H9 (cell line): Measurements from ENCODE around the gene UPF2. TPM values are rescaled to one million over a fixed set of nuclear protein-coding genes. Genes with fewer than 3 reads are reported as not detected.

Experiments used
- DNase-seq: peaks from one replicate; pipeline ENCODE4 v3.0.0-alpha.2; 2017
- H2AFZ ChIP-seq: one replicate; pipeline ENCODE4 v1.6.1; 2013; ENCODE audit warnings: mild to moderate bottlenecking, low read length, control low read depth, moderate library complexity
- H2AK5ac ChIP-seq: 2 replicates; pipeline ENCODE4 v1.6.1; 2013; ENCODE audit warnings: low read length, control low read depth, mixed read lengths; ENCODE audit not compliant: insufficient read length
- H2BK120ac ChIP-seq: one replicate; pipeline ENCODE4 v1.6.1; 2013; ENCODE audit warnings: low read depth, mild to moderate bottlenecking, low read length, control low read depth, inconsistent platforms; ENCODE audit not compliant: poor library complexity, severe bottlenecking
- H2BK12ac ChIP-seq: 2 replicates; pipeline ENCODE4 v1.6.1; 2013; ENCODE audit warnings: low read length, control low read depth, mixed read lengths, low read depth; ENCODE audit not compliant: insufficient read length
- H2BK15ac ChIP-seq: 2 replicates; pipeline ENCODE4 v1.6.1; 2013; ENCODE audit warnings: low read depth, low read length, control low read depth
- H2BK20ac ChIP-seq: one replicate; pipeline ENCODE4 v1.6.1; 2013; ENCODE audit warnings: low read depth, mild to moderate bottlenecking, low read length, control low read depth, inconsistent platforms; ENCODE audit not compliant: poor library complexity, severe bottlenecking
- H2BK5ac ChIP-seq: 2 replicates; pipeline ENCODE4 v1.6.1; 2013; ENCODE audit warnings: low read length, control low read depth, mixed read lengths; ENCODE audit not compliant: insufficient read length
- H3K14ac ChIP-seq: 2 replicates; pipeline ENCODE4 v1.6.1; 2013; ENCODE audit warnings: low read length, control low read depth; ENCODE audit not compliant: insufficient read depth
- H3K18ac ChIP-seq: 2 replicates; pipeline ENCODE4 v1.6.1; 2013; ENCODE audit warnings: low read depth, mild to moderate bottlenecking, mixed read lengths, low read length, control low read depth; ENCODE audit not compliant: insufficient read length
- H3K23ac ChIP-seq: 2 replicates; pipeline ENCODE4 v1.6.1; 2013; ENCODE audit warnings: low read length, control low read depth, mixed read lengths, low read depth; ENCODE audit not compliant: insufficient read length
- H3K23me2 ChIP-seq: 2 replicates; pipeline ENCODE4 v1.6.1; 2013; ENCODE audit warnings: low read depth, mild to moderate bottlenecking, mixed read lengths, low read length, control low read depth; ENCODE audit not compliant: insufficient read length, poor library complexity, severe bottlenecking
- H3K27ac ChIP-seq: 2 replicates; pipeline ENCODE4 v1.5.1; 2013; ENCODE audit warnings: low read length, control low read depth, mixed read lengths, low read depth; ENCODE audit not compliant: insufficient read length
- H3K27me3 ChIP-seq: 2 replicates; pipeline ENCODE4 v1.6.1; 2013; ENCODE audit warnings: low read length, control low read depth, inconsistent platforms; ENCODE audit not compliant: insufficient read depth
- H3K4ac ChIP-seq: 2 replicates; pipeline ENCODE4 v1.6.1; 2013; ENCODE audit warnings: low read depth, mild to moderate bottlenecking, control low read depth, inconsistent platforms, low read length, moderate library complexity
- H3K4me1 ChIP-seq: 2 replicates; pipeline ENCODE4 v1.6.1; 2013; ENCODE audit warnings: low read length, control low read depth, inconsistent platforms; ENCODE audit not compliant: insufficient read depth
- H3K4me2 ChIP-seq: 2 replicates; pipeline ENCODE4 v1.6.1; 2013; ENCODE audit warnings: low read length, control low read depth, mixed read lengths; ENCODE audit not compliant: insufficient read length, insufficient read depth
- H3K56ac ChIP-seq: 2 replicates; pipeline ENCODE4 v1.6.1; 2013; ENCODE audit warnings: low read depth, mild to moderate bottlenecking, mixed read lengths, low read length, control low read depth; ENCODE audit not compliant: insufficient read length
- H3K79me1 ChIP-seq: 2 replicates; pipeline ENCODE4 v1.6.1; 2013; ENCODE audit warnings: low read depth, mild to moderate bottlenecking, moderate library complexity, low read length, control low read depth, inconsistent platforms; ENCODE audit not compliant: insufficient read depth, poor library complexity, severe bottlenecking
- H3K79me2 ChIP-seq: 2 replicates; pipeline ENCODE4 v1.6.1; 2013; ENCODE audit warnings: low read length, control low read depth, inconsistent platforms; ENCODE audit not compliant: insufficient read depth
- H3K9ac ChIP-seq: 2 replicates; pipeline ENCODE4 v1.6.1; 2013; ENCODE audit warnings: low read length, control low read depth, mixed read lengths; ENCODE audit not compliant: insufficient read length; ENCODE audit errors: extremely low read depth
- H3K9me3 ChIP-seq: one replicate; pipeline ENCODE4 v1.6.1; 2013; ENCODE audit warnings: low read depth, low read length, inconsistent platforms; ENCODE audit not compliant: control insufficient read depth
- H3T11ph ChIP-seq: one replicate; pipeline ENCODE4 v1.6.1; 2013; ENCODE audit warnings: mild to moderate bottlenecking, low read length, control low read depth, inconsistent platforms
- H4K20me1 ChIP-seq: one replicate; pipeline ENCODE4 v1.6.1; 2013; ENCODE audit not compliant: control insufficient read depth, insufficient read length, insufficient read depth
- H4K5ac ChIP-seq: 2 replicates; pipeline ENCODE4 v1.6.1; 2013; ENCODE audit warnings: low read depth, mild to moderate bottlenecking, mixed read lengths, low read length, control low read depth; ENCODE audit not compliant: insufficient read length
- H4K8ac ChIP-seq: replicated peaks from 2 replicates; pipeline ENCODE4 v1.6.1; 2013; ENCODE audit warnings: low read length, control low read depth, mixed read lengths, low read depth; ENCODE audit not compliant: insufficient read length
- H4K91ac ChIP-seq: 2 replicates; pipeline ENCODE4 v1.6.1; 2013; ENCODE audit warnings: low read depth, mild to moderate bottlenecking, moderate library complexity, mixed read lengths, low read length, control low read depth; ENCODE audit not compliant: insufficient read length
- H3K27ac Mint-ChIP-seq, 3 experiments: 2 replicates in 2 of 3; 3 replicates in 1 of 3; pipeline ENCODE4 v1.8.0; 2020 to 2021; ENCODE audit warnings: mixed read lengths in 3 of 3, mild to moderate bottlenecking in 1 of 3, moderate library complexity in 1 of 3
- H3K27me3 Mint-ChIP-seq: 2 replicates; pipeline ENCODE4 v1.8.0; 2021; ENCODE audit warnings: low read depth, mild to moderate bottlenecking, moderate library complexity, mixed read lengths
- H3K36me3 Mint-ChIP-seq, 3 experiments: 2 replicates in 2 of 3; 3 replicates in 1 of 3; pipeline ENCODE4 v1.8.0; 2020 to 2021; ENCODE audit warnings: low read depth in 3 of 3, mixed read lengths in 3 of 3; ENCODE audit not compliant: insufficient read depth in 1 of 3
- H3K4me1 Mint-ChIP-seq, 2 experiments: 2 replicates each; pipeline ENCODE4 v1.8.0; 2020; ENCODE audit warnings: mixed read lengths in 2 of 2
- H3K4me3 Mint-ChIP-seq, 2 experiments: 2 replicates in 1 of 2; 3 replicates in 1 of 2; pipeline ENCODE4 v1.8.0; 2020 to 2021; ENCODE audit warnings: mild to moderate bottlenecking in 2 of 2, mixed read lengths in 2 of 2, moderate library complexity in 1 of 2
- H3K9me3 Mint-ChIP-seq, 2 experiments: 2 replicates in 1 of 2; 3 replicates in 1 of 2; pipeline ENCODE4 v1.8.0; 2020; ENCODE audit warnings: mild to moderate bottlenecking in 2 of 2, mixed read lengths in 2 of 2, moderate library complexity in 1 of 2
- WGBS: extraction: QIAGEN DNeasy Blood & Tissue Kit; methylation state at CpG from one replicate; pipeline ENCODE4 v1.1.7; 2013; ENCODE audit warnings: missing lambda C conversion rate, low lambda C conversion rate, mixed read lengths; ENCODE audit not compliant: insufficient read length; ENCODE audit errors: extremely low coverage; 5-methylcytosine and 5-hydroxymethylcytosine counted together
- total RNA-seq: library from RNA; stranded (reverse); gene quantifications from 2 replicates; pipeline ENCODE4 v1.2.1, GENCODE V29; 2021
- TF ChIP-seq, protein P1 (sequence below): fragments of 200-600 bp; sonication (generic); conservative IDR thresholded peaks from 3 replicates; pipeline ENCODE4 v1.8.0; 2021; ENCODE audit warnings: antibody characterized with exemption, mild to moderate bottlenecking

The UPF2 gene
- total RNA-seq, 1 experiment from 2014 or later: 34.1 TPM

DNA sequence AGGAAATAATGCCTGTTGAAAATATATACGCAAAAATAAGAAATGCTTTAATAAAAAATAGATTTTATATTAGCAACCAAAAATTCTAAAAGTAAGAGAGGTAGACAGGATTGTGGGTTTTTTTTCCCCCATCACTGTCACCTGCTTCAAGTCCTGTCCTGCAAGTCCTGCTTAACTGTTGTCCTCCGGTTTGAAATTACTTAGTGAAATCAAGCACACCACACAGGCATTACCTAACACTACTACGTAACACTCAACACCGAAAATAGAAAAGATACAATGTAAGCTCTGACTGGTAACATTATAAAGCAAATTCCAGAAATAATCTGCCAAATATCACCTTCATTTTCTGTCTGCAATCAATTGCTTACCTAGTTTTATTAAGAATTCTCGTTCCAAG lies 90.9 kb downstream of the UPF2 start:
- H4K8ac ChIP-seq: no peak overlapping the region
- no peak overlapping the region for H3K18ac ChIP-seq
- no peak for DNase-seq
- Mint-ChIP-seq H3K36me3 (peaks cover 19 to 56% (median 44%) of the 10 kb centered on the region in 3 experiments; a peak in 6 of 7 replicates), H3K27me3 (no peaks in the 10 kb centered on the region), H3K4me1 (peaks cover 5% of the 10 kb centered on the region in 2 experiments), H3K9me3 (no peaks in the 10 kb centered on the region), H3K27ac (peak overlapping the region in 1 of 3 experiments; percentile 50; a peak in 1 of 7 replicates), H3K4me3 (no peak overlapping the region)
- no peak overlapping the region for H2BK12ac ChIP-seq
- no peaks in the 10 kb centered on the region for H4K20me1 ChIP-seq
- H3K79me1 ChIP-seq: no peaks in the 10 kb centered on the region
- no peaks in the 10 kb centered on the region for H3K27me3 ChIP-seq
- H2BK15ac ChIP-seq: no peak overlapping the region
- no peak overlapping the region for H3K56ac ChIP-seq
- H3K4ac ChIP-seq: no peak overlapping the region
- no peak overlapping the region for H3K23ac ChIP-seq
- H3K23me2 ChIP-seq: no peaks in the 10 kb centered on the region
- no CpG with 5 or more reads among the region's 5 CpGs for WGBS
- H2BK20ac ChIP-seq: no peak overlapping the region
- H3K79me2 ChIP-seq: no peaks in the 10 kb centered on the region
- no peak overlapping the region for H2BK120ac ChIP-seq
- no peak overlapping the region for H2AK5ac ChIP-seq
- no peak overlapping the region for H3K14ac ChIP-seq
- no peak overlapping the region for H2BK5ac ChIP-seq
- no peak overlapping the region for H4K5ac ChIP-seq
- TF ChIP-seq, protein P1, sequence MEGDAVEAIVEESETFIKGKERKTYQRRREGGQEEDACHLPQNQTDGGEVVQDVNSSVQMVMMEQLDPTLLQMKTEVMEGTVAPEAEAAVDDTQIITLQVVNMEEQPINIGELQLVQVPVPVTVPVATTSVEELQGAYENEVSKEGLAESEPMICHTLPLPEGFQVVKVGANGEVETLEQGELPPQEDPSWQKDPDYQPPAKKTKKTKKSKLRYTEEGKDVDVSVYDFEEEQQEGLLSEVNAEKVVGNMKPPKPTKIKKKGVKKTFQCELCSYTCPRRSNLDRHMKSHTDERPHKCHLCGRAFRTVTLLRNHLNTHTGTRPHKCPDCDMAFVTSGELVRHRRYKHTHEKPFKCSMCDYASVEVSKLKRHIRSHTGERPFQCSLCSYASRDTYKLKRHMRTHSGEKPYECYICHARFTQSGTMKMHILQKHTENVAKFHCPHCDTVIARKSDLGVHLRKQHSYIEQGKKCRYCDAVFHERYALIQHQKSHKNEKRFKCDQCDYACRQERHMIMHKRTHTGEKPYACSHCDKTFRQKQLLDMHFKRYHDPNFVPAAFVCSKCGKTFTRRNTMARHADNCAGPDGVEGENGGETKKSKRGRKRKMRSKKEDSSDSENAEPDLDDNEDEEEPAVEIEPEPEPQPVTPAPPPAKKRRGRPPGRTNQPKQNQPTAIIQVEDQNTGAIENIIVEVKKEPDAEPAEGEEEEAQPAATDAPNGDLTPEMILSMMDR: no peak
- H4K91ac ChIP-seq: no peak overlapping the region
- no peak overlapping the region for H3K27ac ChIP-seq
- no peak overlapping the region for H2AFZ ChIP-seq
- no peak overlapping the region for H3T11ph ChIP-seq
- no peaks in the 10 kb centered on the region for H3K9me3 ChIP-seq
- no peak overlapping the region for H3K9ac ChIP-seq
- H3K4me1 ChIP-seq: no peaks in the 10 kb centered on the region
- no peak overlapping the region for H3K4me2 ChIP-seq
